ENCODE results near the gene MS4A7. TPM values are rescaled to one million over a fixed set of nuclear protein-coding genes. Genes with fewer than 3 reads are reported as not detected.

The MS4A7 gene
- total RNA-seq, 4 donors from 2014 or later, result 5.6 to 43.5 (median 26.1) TPM

- H3K4me3 ChIP-seq, result no peak overlapping the region
- no peaks in the 10 kb centered on the region for H3K27me3 ChIP-seq
- intact Hi-C loops (cut with DNase I; ENCODE audit: low total_unique reads), result no loop called here
- H3K36me3 ChIP-seq, result no peaks in the 10 kb centered on the region
- no peak overlapping the region for H3K27ac ChIP-seq
- H3K4me1 ChIP-seq, result no peaks in the 10 kb centered on the region
- peak; percentile 37 for DNase-seq
- TF ChIP-seq CTCF (IDR thresholded peaks at IDR 0.05), result peak in 1 of 5 experiments; percentile 31
- TF ChIP-seq POLR2AphosphoS5 (IDR thresholded peaks at IDR 0.05), result no peak
- H3K9me3 ChIP-seq, result no peaks in the 10 kb centered on the region
- in situ Hi-C loops (cut with MboI; ENCODE audit: low pct_ligation_motif_present in 1 of 4, low pct_unique_long_range_greater_than_20kb in 1 of 4, low sequenced_read_pairs in 3 of 4), result no loop called here
Measured at GRCh38 chr11:60345489-60345888, 32.8 kb upstream of the MS4A7 start.

DNA sequence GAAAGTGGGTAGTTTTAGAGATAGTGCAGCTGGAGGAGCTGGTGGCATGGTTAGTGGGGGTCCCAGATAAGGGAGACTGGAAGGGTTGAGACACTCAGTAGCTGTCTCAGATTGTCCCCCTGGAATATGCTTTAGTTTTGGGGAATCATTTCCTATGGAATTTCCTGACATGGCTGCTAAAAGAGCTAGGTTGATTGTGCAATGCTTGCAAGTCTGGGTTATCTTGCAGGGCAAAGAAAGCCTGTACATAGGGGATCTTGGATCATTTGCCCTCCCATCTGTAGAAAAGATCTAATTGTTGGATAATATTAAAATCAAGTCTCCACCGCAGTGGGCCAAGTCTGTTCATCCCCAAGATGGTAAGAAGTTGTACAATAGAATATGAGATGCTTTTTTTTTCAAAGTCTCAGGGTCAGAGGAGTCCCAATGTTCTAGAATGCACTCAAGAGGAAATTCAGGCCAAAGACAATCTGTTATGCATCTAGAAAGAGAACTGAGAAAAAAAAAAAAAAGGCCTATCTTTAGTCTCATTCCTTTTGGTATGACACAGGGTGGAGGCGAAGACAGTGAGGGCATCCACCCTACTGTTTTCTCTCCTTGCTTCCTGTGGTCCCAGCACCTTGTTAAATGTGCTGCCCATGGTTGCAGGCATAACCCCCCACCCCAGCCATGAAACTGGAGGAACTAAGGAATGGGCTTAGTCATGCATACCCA lies 31.1 kb upstream of the MS4A7 start:
- 83 to 89% methylated on average over 2 of the region's 2 CpGs for WGBS, 2 donors (ENCODE audit: low coverage in 1 of 2)
- in situ Hi-C loops (cut with MboI; ENCODE audit: low pct_ligation_motif_present in 1 of 4, low pct_unique_long_range_greater_than_20kb in 1 of 4, low sequenced_read_pairs in 3 of 4) (no loop called here), intact Hi-C loops (cut with DNase I; ENCODE audit: low total_unique reads) (no loop called here)
- no peak for DNase-seq
- Histone ChIP-seq H3K9me3 (no peaks in the 10 kb centered on the region), H3K27ac (no peak overlapping the region), H3K27me3 (no peaks in the 10 kb centered on the region), H3K4me3 (no peak overlapping the region), H3K4me1 (no peaks in the 10 kb centered on the region), H3K36me3 (no peaks in the 10 kb centered on the region)
- no peak for TF ChIP-seq POLR2AphosphoS5 (IDR thresholded peaks at IDR 0.05)
- TF ChIP-seq EP300 (IDR thresholded peaks at IDR 0.05; ENCODE audit: low read depth), result no peak
- TF ChIP-seq CTCF (IDR thresholded peaks at IDR 0.05), result no peak
- TF ChIP-seq POLR2A (IDR thresholded peaks at IDR 0.05), result no peak

DNA sequence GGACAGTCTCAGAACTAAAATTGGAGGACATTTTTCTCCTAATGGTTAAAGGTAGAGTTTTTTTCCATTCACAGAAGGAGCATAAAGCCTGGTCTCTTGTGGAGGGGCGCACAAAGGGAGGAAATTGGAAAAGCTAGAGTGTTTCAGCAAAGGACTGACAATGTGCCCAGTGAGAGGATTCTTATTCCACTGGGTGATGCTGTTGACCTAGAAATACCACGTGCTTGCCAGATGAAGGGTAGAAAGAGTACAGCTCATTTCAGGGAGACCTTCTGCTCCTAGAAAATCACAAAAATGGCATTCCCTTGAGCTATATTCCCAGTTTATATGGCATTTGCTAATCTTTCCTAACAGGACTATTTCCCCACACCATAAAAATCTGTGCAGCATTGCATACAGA lies 30.2 kb upstream of the MS4A7 start:
- no peaks in the 10 kb centered on the region for H3K4me1 ChIP-seq
- H3K9me3 ChIP-seq, result no peaks in the 10 kb centered on the region
- no peak for DNase-seq
- TF ChIP-seq POLR2A (IDR thresholded peaks at IDR 0.05) (no peak), CTCF (IDR thresholded peaks at IDR 0.05) (no peak), POLR2AphosphoS5 (IDR thresholded peaks at IDR 0.05) (no peak), EP300 (IDR thresholded peaks at IDR 0.05; ENCODE audit: low read depth) (no peak)
- 63 to 74% methylated on average over 2 of the region's 2 CpGs for WGBS, 2 donors (ENCODE audit: low coverage in 1 of 2)
- in situ Hi-C loops (cut with MboI; ENCODE audit: low pct_ligation_motif_present in 1 of 4, low pct_unique_long_range_greater_than_20kb in 1 of 4, low sequenced_read_pairs in 3 of 4), result no loop called here
- H3K4me3 ChIP-seq, result no peak overlapping the region
- no peaks in the 10 kb centered on the region for H3K36me3 ChIP-seq
- intact Hi-C loops (cut with DNase I; ENCODE audit: low total_unique reads), result no loop called here
- H3K27ac ChIP-seq, result no peak overlapping the region
- H3K27me3 ChIP-seq, result no peaks in the 10 kb centered on the region

GRCh38 chr11:60349990-60350389 lies 28.3 kb upstream of the MS4A7 start:
- no peak overlapping the region for H3K4me3 ChIP-seq
- TF ChIP-seq POLR2AphosphoS5 (IDR thresholded peaks at IDR 0.05), result no peak
- no peak for TF ChIP-seq CTCF (IDR thresholded peaks at IDR 0.05)
- no peak for TF ChIP-seq POLR2A (IDR thresholded peaks at IDR 0.05)
- TF ChIP-seq EP300 (IDR thresholded peaks at IDR 0.05; ENCODE audit: low read depth), result no peak
- no peaks in the 10 kb centered on the region for H3K9me3 ChIP-seq
- in situ Hi-C loops (cut with MboI; ENCODE audit: low pct_ligation_motif_present in 1 of 4, low pct_unique_long_range_greater_than_20kb in 1 of 4, low sequenced_read_pairs in 3 of 4) (loop anchor here in 1 of 4 donors (25.0 kb wide), 1 partner anchor 287 kb away; no protein-coding TSS in a partner anchor), intact Hi-C loops (cut with DNase I; ENCODE audit: low total_unique reads) (no loop called here)
- WGBS, 2 donors (ENCODE audit: low coverage in 1 of 2), result 75 to 80% methylated on average over 1 of the region's 1 CpG
- H3K4me1 ChIP-seq, result no peaks in the 10 kb centered on the region
- no peaks in the 10 kb centered on the region for H3K36me3 ChIP-seq
- H3K27ac ChIP-seq, result no peak overlapping the region
- no peak for DNase-seq
- no peaks in the 10 kb centered on the region for H3K27me3 ChIP-seq
